ENCODE measurements around the gene RAE1. TPM values are rescaled to one million over a fixed set of nuclear protein-coding genes. Genes with fewer than 3 reads are reported as not detected.

The RAE1 gene
- total RNA-seq, 2 experiments from 2014 or later: 42.7 to 48.9 TPM

GRCh38 chr20:57410398-57410920 is 59.4 kb downstream of the RAE1 start:
- intact Hi-C loops (cut with DNase I, micrococcal nuclease): no loop called here
- DNase-seq (no peak), ATAC-seq (no peak)
- Mint-ChIP-seq H3K27ac (no peak overlapping the region), H3K27me3 (no peaks in the 10 kb centered on the region), H3K36me3 (ENCODE audit: low read depth) (peaks cover 25% of the 10 kb centered on the region), H3K4me3 (no peak overlapping the region), H3K9me3 (ENCODE audit: low read depth) (no peaks in the 10 kb centered on the region), H3K4me1 (peaks cover 3% of the 10 kb centered on the region)
- CTCF ChIA-PET: no interaction called here
- POLR2A ChIA-PET: no interaction called here

- POLR2A ChIA-PET: no interaction called here
- no peaks in the 10 kb centered on the region for H3K27me3 Mint-ChIP-seq
- ATAC-seq (no peak), DNase-seq (no peak)
- no peaks in the 10 kb centered on the region for H3K9me3 Mint-ChIP-seq (ENCODE audit: low read depth)
- H3K4me3 Mint-ChIP-seq: no peak overlapping the region
- CTCF ChIA-PET: no interaction called here
- no peak overlapping the region for H3K27ac Mint-ChIP-seq
- intact Hi-C loops (cut with DNase I, micrococcal nuclease): no loop called here
- peaks cover 25% of the 10 kb centered on the region for H3K36me3 Mint-ChIP-seq (ENCODE audit: low read depth)
- peaks cover 3% of the 10 kb centered on the region for H3K4me1 Mint-ChIP-seq
Measured at GRCh38 chr20:57410924-57411323, 59.9 kb downstream of the RAE1 start.

GRCh38 chr20:57411406-57412283 is 60.6 kb downstream of the RAE1 start:
- ChIA-PET CTCF (interaction anchor here (2.0 to 2.3 kb wide), 2 partner anchors 14 to 87 kb away, joined by 8 to 12 read pairs; no protein-coding TSS in a partner anchor), POLR2A (interaction anchor here (1.3 kb wide), 1 partner anchor 13 kb away, joined by 6 read pairs; no protein-coding TSS in a partner anchor)
- Mint-ChIP-seq H3K27me3 (no peaks in the 10 kb centered on the region), H3K4me1 (peaks cover 3% of the 10 kb centered on the region), H3K36me3 (ENCODE audit: low read depth) (peaks cover 25% of the 10 kb centered on the region), H3K9me3 (ENCODE audit: low read depth) (no peaks in the 10 kb centered on the region), H3K27ac (no peak overlapping the region), H3K4me3 (no peak overlapping the region)
- intact Hi-C loops (cut with DNase I, micrococcal nuclease): no loop called here
- DNase-seq: no peak
- no peak for ATAC-seq

- POLR2A ChIA-PET: interaction anchor here (0.7 to 1.3 kb wide), 2 partner anchors 11 to 14 kb away, joined by 3 to 6 read pairs; no protein-coding TSS in a partner anchor
Measured at GRCh38 chr20:57412347-57413029, 61.4 kb downstream of the RAE1 start.

GRCh38 chr20:57413986-57414385 is 62.9 kb downstream of the RAE1 start:
- peaks cover 7% of the 10 kb centered on the region for H3K36me3 Mint-ChIP-seq (ENCODE audit: low read depth)
- H3K27me3 Mint-ChIP-seq: no peaks in the 10 kb centered on the region
- ATAC-seq: no peak
- no peak overlapping the region for H3K27ac Mint-ChIP-seq
- no peak for DNase-seq
- peaks cover 3% of the 10 kb centered on the region for H3K4me1 Mint-ChIP-seq
- H3K4me3 Mint-ChIP-seq: no peak overlapping the region
- intact Hi-C loops (cut with DNase I, micrococcal nuclease): no loop called here
- ChIA-PET CTCF (interaction anchor here (0.8 to 2.0 kb wide), 3 partner anchors 10 to 16 kb away, joined by 3 to 8 read pairs (median 3); no protein-coding TSS in a partner anchor), POLR2A (interaction anchor here (1.0 kb wide), 1 partner anchor 22 kb away, joined by 3 read pairs; no protein-coding TSS in a partner anchor)
- H3K9me3 Mint-ChIP-seq (ENCODE audit: low read depth): no peaks in the 10 kb centered on the region

More at GRCh38 chr20:57412347-57413029, 61.4 kb downstream of the RAE1 start:
- Mint-ChIP-seq H3K9me3 (ENCODE audit: low read depth) (no peaks in the 10 kb centered on the region), H3K4me3 (no peak overlapping the region), H3K4me1 (peaks cover 3% of the 10 kb centered on the region), H3K27ac (no peak overlapping the region), H3K36me3 (ENCODE audit: low read depth) (peaks cover 19% of the 10 kb centered on the region), H3K27me3 (no peaks in the 10 kb centered on the region)
- ATAC-seq (peak; percentile 43), DNase-seq (peak; percentile 40)
- CTCF ChIA-PET: interaction anchor here (0.7 to 2.3 kb wide), 5 partner anchors 8 to 86 kb away, joined by 3 to 12 read pairs (median 8); no protein-coding TSS in a partner anchor
- intact Hi-C loops (cut with DNase I, micrococcal nuclease): no loop called here

GRCh38 chr20:57414867-57415592 is 64.0 kb downstream of the RAE1 start:
- intact Hi-C loops (cut with DNase I, micrococcal nuclease): no loop called here
- no peak for DNase-seq
- H3K4me1 Mint-ChIP-seq: peaks cover 3% of the 10 kb centered on the region
- ChIA-PET CTCF (no interaction called here), POLR2A (no interaction called here)
- no peak overlapping the region for H3K27ac Mint-ChIP-seq
- no peak for ATAC-seq
- H3K9me3 Mint-ChIP-seq (ENCODE audit: low read depth): no peaks in the 10 kb centered on the region
- H3K27me3 Mint-ChIP-seq: no peaks in the 10 kb centered on the region
- H3K36me3 Mint-ChIP-seq (ENCODE audit: low read depth): no peaks in the 10 kb centered on the region
- H3K4me3 Mint-ChIP-seq: no peak overlapping the region

GRCh38 chr20:57415771-57416170 is 64.7 kb downstream of the RAE1 start:
- intact Hi-C loops (cut with DNase I, micrococcal nuclease): no loop called here
- peaks cover 3% of the 10 kb centered on the region for H3K4me1 Mint-ChIP-seq
- no peaks in the 10 kb centered on the region for H3K36me3 Mint-ChIP-seq (ENCODE audit: low read depth)
- CTCF ChIA-PET: no interaction called here
- no peak overlapping the region for H3K4me3 Mint-ChIP-seq
- H3K9me3 Mint-ChIP-seq (ENCODE audit: low read depth): no peaks in the 10 kb centered on the region
- DNase-seq (no peak), ATAC-seq (no peak)
- POLR2A ChIA-PET: no interaction called here
- H3K27me3 Mint-ChIP-seq: no peaks in the 10 kb centered on the region
- no peak overlapping the region for H3K27ac Mint-ChIP-seq

- no peaks in the 10 kb centered on the region for H3K9me3 Mint-ChIP-seq (ENCODE audit: low read depth)
- DNase-seq (no peak), ATAC-seq (no peak)
- ChIA-PET CTCF (no interaction called here), POLR2A (no interaction called here)
- H3K27ac Mint-ChIP-seq: no peak overlapping the region
- H3K27me3 Mint-ChIP-seq: no peaks in the 10 kb centered on the region
- intact Hi-C loops (cut with DNase I, micrococcal nuclease): no loop called here
- no peaks in the 10 kb centered on the region for H3K36me3 Mint-ChIP-seq (ENCODE audit: low read depth)
- no peak overlapping the region for H3K4me3 Mint-ChIP-seq
- no peaks in the 10 kb centered on the region for H3K4me1 Mint-ChIP-seq
Measured at GRCh38 chr20:57416296-57417022, 65.4 kb downstream of the RAE1 start.

GRCh38 chr20:57417051-57417689 is 66.1 kb downstream of the RAE1 start:
- Mint-ChIP-seq H3K4me1 (no peaks in the 10 kb centered on the region), H3K4me3 (no peak overlapping the region), H3K27me3 (no peaks in the 10 kb centered on the region), H3K36me3 (ENCODE audit: low read depth) (no peaks in the 10 kb centered on the region), H3K27ac (no peak overlapping the region), H3K9me3 (ENCODE audit: low read depth) (no peaks in the 10 kb centered on the region)
- POLR2A ChIA-PET: no interaction called here
- DNase-seq: no peak
- CTCF ChIA-PET: no interaction called here
- intact Hi-C loops (cut with DNase I, micrococcal nuclease): no loop called here
- no peak for ATAC-seq

- H3K36me3 Mint-ChIP-seq (ENCODE audit: low read depth): no peaks in the 10 kb centered on the region
- no peak overlapping the region for H3K4me3 Mint-ChIP-seq
- ChIA-PET CTCF (interaction anchor here (0.5 to 0.7 kb wide), 3 partner anchors 18 to 1074 kb away, joined by 3 to 4 read pairs (median 3); no protein-coding TSS in a partner anchor), POLR2A (no interaction called here)
- H3K4me1 Mint-ChIP-seq: no peaks in the 10 kb centered on the region
- no peaks in the 10 kb centered on the region for H3K27me3 Mint-ChIP-seq
- DNase-seq (no peak), ATAC-seq (no peak)
- intact Hi-C loops (cut with DNase I, micrococcal nuclease): no loop called here
- H3K9me3 Mint-ChIP-seq (ENCODE audit: low read depth): no peaks in the 10 kb centered on the region
- no peak overlapping the region for H3K27ac Mint-ChIP-seq
Measured at GRCh38 chr20:57417830-57418780, 67.0 kb downstream of the RAE1 start.

Data from activated CD4-positive, alpha-beta T cell treated with anti-CD3 and anti-CD28 coated beads for 36 hours (primary cell).